Heart right ventricle (tissue), 16 donors: ENCODE data around the gene LIPG. TPM values are rescaled to one million over a fixed set of nuclear protein-coding genes. Genes with fewer than 3 reads are reported as not detected.
"Not testable (repeated sequence)": the region's sequence is repeated elsewhere in the genome, so short reads cannot be mapped to it uniquely, and the experiment has no call there.

Experiments
- ATAC-seq, 8 donors: fragments of 200-7000 bp; cut with Tn5 transposase; one replicate each; pipeline ENCODE4 v1.9.1; 2020; ENCODE audit warnings: mild to moderate bottlenecking in 8 of 8, moderate library complexity in 8 of 8, moderate number of reproducible peaks in 1 of 8
- DNase-seq, 2 donors: peaks; one replicate each; pipeline ENCODE4 v3.0.0-alpha.2; 2020
- H3K27ac ChIP-seq, 10 donors: fragments of 200-600 bp; sonication (generic) in 2 of 10; one replicate each; pipeline versions ENCODE4 v1.5.0 to v1.8.0; 2020 to 2022; ENCODE audit warnings: mild to moderate bottlenecking in 3 of 10
- H3K27me3 ChIP-seq, 7 donors: fragments of 200-600 bp; one replicate each; pipeline ENCODE4 v1.8.0; 2021 to 2022; ENCODE audit warnings: mild to moderate bottlenecking in 2 of 7
- H3K36me3 ChIP-seq, 9 donors: fragments of 200-600 bp; sonication (generic) in 1 of 9; one replicate each; pipeline versions ENCODE4 v1.5.0 to v1.8.0; 2020 to 2022; ENCODE audit warnings: mild to moderate bottlenecking in 2 of 9
- H3K4me1 ChIP-seq, 9 donors: fragments of 200-600 bp; sonication (generic) in 1 of 9; one replicate each; pipeline versions ENCODE4 v1.5.0 to v1.8.0; 2020 to 2022; ENCODE audit warnings: mild to moderate bottlenecking in 4 of 9
- H3K4me3 ChIP-seq, 10 donors: fragments of 200-600 bp; sonication (generic) in 2 of 10; one replicate each; pipeline versions ENCODE4 v1.5.0 to v1.8.0; 2020 to 2022; ENCODE audit warnings: mild to moderate bottlenecking in 7 of 10, moderate library complexity in 2 of 10
- H3K9me3 ChIP-seq, 11 donors: fragments of 200-600 bp in 10 of 11; sonication (generic) in 2 of 11; one replicate each; pipeline versions ENCODE4 v1.5.0 to v1.8.0; 2013 to 2022; ENCODE audit warnings: mild to moderate bottlenecking in 2 of 11, control low read depth in 1 of 11, moderate library complexity in 1 of 11
- CTCF ChIP-seq, 9 donors: fragments of 200-600 bp; sonication (generic) in 2 of 9; IDR thresholded peaks; one replicate each; pipeline versions ENCODE4 v1.5.0 to v1.8.0; 2021 to 2022; ENCODE audit warnings: antibody characterized with exemption in 9 of 9, mild to moderate bottlenecking in 5 of 9, moderate library complexity in 1 of 9
- WGBS, 2 donors: extraction: QIAGEN DNeasy Blood & Tissue Kit; methylation state at CpG; one replicate each; pipeline ENCODE4 v1.1.7; 2013; ENCODE audit warnings: inconsistent platforms in 1 of 2; 5-methylcytosine and 5-hydroxymethylcytosine counted together
- intact Hi-C, 10 donors: fragments of 100-400 bp; cut with DNase I; formaldehyde crosslinking; loops; one replicate each; pipeline versions ENCODE4 v1.11.1 to v1.14.2; 2022
- polyA plus RNA-seq, 2 donors: library from polyadenylated mRNA; stranded (reverse); fragments of 200-250 nt; gene quantifications; one replicate each; pipeline ENCODE4 v1.2.3, GENCODE V29; 2013
- total RNA-seq, 10 donors: library from RNA; stranded (reverse); fragmentation: NEBNext Ultra II Directional in 3 of 10; extraction: Animal tissue kit (Norgen Biotek cat#: 25700) in 3 of 10; gene quantifications; one replicate each; pipeline versions ENCODE4 v1.2.1 to v1.2.4, GENCODE V29; 2021 to 2023
- donor health status: Arrhythmogenic right ventricular cardiomyopathy.
- donor health status: ischemic (EF 13 %, LVEDD 7.1; RV severe dilation, severe dysfunction).
- donor health status: healthy with polysubstance abuse.
- donor health status: DM: no; HTN: yes; CAD: no.
- donor health status: DM: no; HTN: no; CAD: no.
- donor health status: ischemic (EF 25% LVEDD 6.9; RV normal size, moderate dysfunction).
- donor health status: ischemic (EF 25% LVEDD 5.7; RV mildly dilated, moderate dysfunction).
- donor health status: healthy.
- donor health status: DM: yes; HTN: yes; CAD: no.
- donor health status: Ischemic cardiomyopathy.
- donor health status: ischemic (EF 35%, LVEDD 5.7; RV mildly dilated, moderate dysfunction).
- donor health status: nonischemic (EF 11% LVEDD 7.7; RV severe dilation, severe dysfunction).
- donor health status: DM: yes; HTN: yes; CAD: no.
- donor health status: PGD.
- donor health status: ischemic (EF 29% LVEDD 5.4; RV normal size, mild dysfunction).
- donor health status: nonischemic (EF 23%, LVEDD 6.1; RV moderate dilation, normal function).

LIPG gene
- total and polyA plus RNA-seq, 12 donors, result 0.07 to 14.0 (median 0.42) TPM; not detected in 3

GRCh38 chr18:49569724-49570123, 7.9 kb downstream of the LIPG start:
- TF ChIP-seq CTCF (IDR thresholded peaks at IDR 0.05), result no peak
- intact Hi-C loops, result loop anchor here in 4 of 10 donors (10.0 kb wide), 2 partner anchors 165 to 195 kb away; no protein-coding TSS in a partner anchor

GRCh38 chr18:49570836-49571235, 9.0 kb downstream of the LIPG start:
- TF ChIP-seq CTCF (IDR thresholded peaks at IDR 0.05), result no peak
- peaks cover 0 to 9% (median 4%) of the 10 kb centered on the region in 7 donors for H3K27me3 ChIP-seq
- H3K9me3 ChIP-seq, result no peaks in the 10 kb centered on the region
- no peak for DNase-seq
- no peak for ATAC-seq
- peaks cover 0 to 22% (median 0%) of the 10 kb centered on the region in 9 donors for H3K36me3 ChIP-seq
- no peak overlapping the region for H3K27ac ChIP-seq
- H3K4me3 ChIP-seq, result no peak overlapping the region
- peaks cover 0 to 2% (median 0%) of the 10 kb centered on the region in 9 donors for H3K4me1 ChIP-seq
- WGBS, 2 donors, result 77 to 88% methylated on average over 5 of the region's 5 CpGs
- intact Hi-C loops, result no loop called here

More at GRCh38 chr18:49569724-49570123, 7.9 kb downstream of the LIPG start:
- DNase-seq, result no peak
- H3K9me3 ChIP-seq, result no peaks in the 10 kb centered on the region
- H3K4me1 ChIP-seq, result peaks cover 0 to 11% (median 0%) of the 10 kb centered on the region in 9 donors
- peaks cover 0 to 19% (median 11%) of the 10 kb centered on the region in 7 donors for H3K27me3 ChIP-seq
- WGBS, 2 donors, result 88 to 95% methylated on average over 6 of the region's 6 CpGs
- H3K36me3 ChIP-seq, result peaks cover 0 to 22% (median 0%) of the 10 kb centered on the region in 9 donors
- H3K4me3 ChIP-seq, result no peak overlapping the region
- no peak overlapping the region for H3K27ac ChIP-seq
- ATAC-seq, result no peak

GRCh38 chr18:49572611-49573345, 10.9 kb downstream of the LIPG start:
- Histone ChIP-seq H3K4me3 (no peak overlapping the region), H3K36me3 (peaks cover 0 to 22% (median 0%) of the 10 kb centered on the region in 9 donors), H3K4me1 (no peaks in the 10 kb centered on the region), H3K27ac (no peak overlapping the region), H3K27me3 (peaks cover 0 to 4% (median 0%) of the 10 kb centered on the region in 7 donors), H3K9me3 (no peaks in the 10 kb centered on the region)
- intact Hi-C loops, result no loop called here
- 90 to 91% methylated on average over 11 of the region's 11 CpGs for WGBS, 2 donors
- DNase-seq (no peak), ATAC-seq (peak in 1 of 8 donors; percentile 31)
- no peak for TF ChIP-seq CTCF (IDR thresholded peaks at IDR 0.05)

- DNase-seq (no peak), ATAC-seq (no peak)
- intact Hi-C loops, result no loop called here
- Histone ChIP-seq H3K4me1 (no peaks in the 10 kb centered on the region), H3K36me3 (peaks cover 0 to 14% (median 0%) of the 10 kb centered on the region in 9 donors), H3K4me3 (no peak overlapping the region), H3K27me3 (peaks cover 0 to 4% (median 0%) of the 10 kb centered on the region in 7 donors), H3K9me3 (no peaks in the 10 kb centered on the region), H3K27ac (no peak overlapping the region)
- no peak for TF ChIP-seq CTCF (IDR thresholded peaks at IDR 0.05)
- 88 to 100% methylated on average over 2 of the region's 2 CpGs for WGBS, 2 donors
Observed at GRCh38 chr18:49573835-49574234, 12.0 kb downstream of the LIPG start.

GRCh38 chr18:49579041-49579440, 17.2 kb downstream of the LIPG start:
- 72 to 77% methylated on average over 2 of the region's 2 CpGs for WGBS, 2 donors
- H3K27me3 ChIP-seq, DNase-seq, H3K27ac ChIP-seq, H3K9me3 ChIP-seq, H3K36me3 ChIP-seq, H3K4me1 ChIP-seq, H3K4me3 ChIP-seq, intact Hi-C loops, ATAC-seq: not testable (repeated sequence)

- H3K27ac ChIP-seq, DNase-seq, H3K4me3 ChIP-seq, ATAC-seq, H3K4me1 ChIP-seq, H3K36me3 ChIP-seq, H3K9me3 ChIP-seq, H3K27me3 ChIP-seq, intact Hi-C loops: not testable (repeated sequence)
- 83 to 85% methylated on average over 2 of the region's 2 CpGs for WGBS, 2 donors
Observed at GRCh38 chr18:49579583-49579982, 17.7 kb downstream of the LIPG start.
